HEK293 (cell line): ENCODE results near the gene DNAJC12.
"Not testable (repeated sequence)": the region's sequence is repeated elsewhere in the genome, so short reads cannot be mapped to it uniquely, and the experiment has no call there.

Experiments used
- ATF2 ChIP-seq: fragments of 450-650 bp; formaldehyde crosslinking; IDR thresholded peaks from 2 replicates; pipeline ENCODE4 v1.5.1; 2016; ENCODE audit warnings: missing biosample characterization, missing genetic modification characterization, low read depth
- ELK4 ChIP-seq: IDR thresholded peaks from 2 replicates; pipeline ENCODE4 v1.6.1; 2011; ENCODE audit warnings: mild to moderate bottlenecking, low read depth, low read length, borderline replicate concordance
- REST ChIP-seq: fragments of 450-650 bp; formaldehyde crosslinking; IDR thresholded peaks from 2 replicates; pipeline ENCODE4 v1.5.1; 2016; ENCODE audit warnings: missing biosample characterization, missing genetic modification characterization
- ZBTB1 ChIP-seq: fragments of 450-650 bp; formaldehyde crosslinking; IDR thresholded peaks from 2 replicates; pipeline ENCODE4 v1.5.1; 2016; ENCODE audit warnings: missing biosample characterization, missing genetic modification characterization
- ZNF155 ChIP-seq: fragments of 450-650 bp; formaldehyde crosslinking; IDR thresholded peaks from 2 replicates; pipeline ENCODE4 v1.5.1; 2016; ENCODE audit warnings: missing biosample characterization, missing genetic modification characterization
- ZNF23 ChIP-seq: fragments of 450-650 bp; formaldehyde crosslinking; IDR thresholded peaks from 2 replicates; pipeline ENCODE4 v1.5.1; 2016; ENCODE audit warnings: missing biosample characterization, missing genetic modification characterization, borderline replicate concordance
- ZNF580 ChIP-seq: fragments of 450-650 bp; formaldehyde crosslinking; IDR thresholded peaks from 2 replicates; pipeline ENCODE4 v1.5.1; 2016; ENCODE audit warnings: missing biosample characterization, missing genetic modification characterization
- ZSCAN5A ChIP-seq: fragments of 450-650 bp; formaldehyde crosslinking; IDR thresholded peaks from 2 replicates; pipeline ENCODE4 v1.5.1; 2016; ENCODE audit warnings: missing biosample characterization, missing genetic modification characterization

- TF ChIP-seq ZNF580 (tag by site-specific recombination); ZSCAN5A (tag by site-specific recombination); REST (tag by site-specific recombination); ZBTB1; ZNF23 (tag by site-specific recombination); ZNF155 (tag by site-specific recombination); ELK4; ATF2 (tag by site-specific recombination): not testable (repeated sequence)
Observed at GRCh38 chr10:67877421-67877820, 39.4 kb upstream of the DNAJC12 start.
